Measurements from ENCODE around the gene DAB2IP.

Gene DAB2IP

GRCh38 chr9:121717141-121717991, 65.9 kb downstream of the DAB2IP start:
- in situ Hi-C loops (cut with MboI; ENCODE audit: low sequenced_read_pairs), result no loop called here

GRCh38 chr9:121718084-121718483, 66.7 kb downstream of the DAB2IP start:
- in situ Hi-C loops (cut with MboI; ENCODE audit: low sequenced_read_pairs), result no loop called here

- in situ Hi-C loops (cut with MboI; ENCODE audit: low sequenced_read_pairs), result no loop called here
These were observed 67.1 kb downstream of the DAB2IP start for GRCh38 chr9:121718501-121718900.

GRCh38 chr9:121720311-121721057, 69.0 kb downstream of the DAB2IP start:
- in situ Hi-C loops (cut with MboI; ENCODE audit: low sequenced_read_pairs), result no loop called here

- in situ Hi-C loops (cut with MboI; ENCODE audit: low sequenced_read_pairs), result no loop called here
These were observed 69.6 kb downstream of the DAB2IP start for GRCh38 chr9:121721058-121721350.

GRCh38 chr9:121721770-121722169, 70.3 kb downstream of the DAB2IP start:
- in situ Hi-C loops (cut with MboI; ENCODE audit: low sequenced_read_pairs), result no loop called here

GRCh38 chr9:121725008-121725775, 73.8 kb downstream of the DAB2IP start:
- in situ Hi-C loops (cut with MboI; ENCODE audit: low sequenced_read_pairs), result no loop called here

GRCh38 chr9:121727295-121728020, 76.0 kb downstream of the DAB2IP start:
- in situ Hi-C loops (cut with MboI; ENCODE audit: low sequenced_read_pairs), result no loop called here

- in situ Hi-C loops (cut with MboI; ENCODE audit: low sequenced_read_pairs), result no loop called here
These were observed 77.5 kb downstream of the DAB2IP start for GRCh38 chr9:121728916-121729315.

GRCh38 chr9:121729769-121730562, 78.5 kb downstream of the DAB2IP start:
- in situ Hi-C loops (cut with MboI; ENCODE audit: low sequenced_read_pairs), result no loop called here

- in situ Hi-C loops (cut with MboI; ENCODE audit: low sequenced_read_pairs), result no loop called here
These were observed 79.7 kb downstream of the DAB2IP start for GRCh38 chr9:121731090-121731489.

GRCh38 chr9:121731919-121732318, 80.5 kb downstream of the DAB2IP start:
- in situ Hi-C loops (cut with MboI; ENCODE audit: low sequenced_read_pairs), result no loop called here

GRCh38 chr9:121732389-121732788, 81.0 kb downstream of the DAB2IP start:
- in situ Hi-C loops (cut with MboI; ENCODE audit: low sequenced_read_pairs), result no loop called here

- in situ Hi-C loops (cut with MboI; ENCODE audit: low sequenced_read_pairs), result no loop called here
These were observed 81.5 kb downstream of the DAB2IP start for GRCh38 chr9:121732886-121733285.

- in situ Hi-C loops (cut with MboI; ENCODE audit: low sequenced_read_pairs), result no loop called here
These were observed 83.0 kb downstream of the DAB2IP start for GRCh38 chr9:121734465-121734864.

- in situ Hi-C loops (cut with MboI; ENCODE audit: low sequenced_read_pairs), result no loop called here
These were observed 83.8 kb downstream of the DAB2IP start for GRCh38 chr9:121735065-121735792.

GRCh38 chr9:121735793-121736770, 84.6 kb downstream of the DAB2IP start:
- in situ Hi-C loops (cut with MboI; ENCODE audit: low sequenced_read_pairs), result no loop called here

GRCh38 chr9:121736934-121737462, 85.6 kb downstream of the DAB2IP start:
- in situ Hi-C loops (cut with MboI; ENCODE audit: low sequenced_read_pairs), result no loop called here

Data from HL-60/S4 treated with phorbol 12-myristate 13-acetate at 8.2 ng/mL for 4 days and 3 days (cell line).